Ecto neural progenitor cell (in vitro differentiated cells): Measurements from ENCODE around the gene ZNF420.
"Not testable (repeated sequence)": the region's sequence is repeated elsewhere in the genome, so short reads cannot be mapped to it uniquely, and the experiment has no call there.

Experiments
- DNase-seq: peaks from one replicate; pipeline ENCODE4 v3.0.0-alpha.2; 2018; ENCODE audit warnings: low spot score

Gene ZNF420

DNA sequence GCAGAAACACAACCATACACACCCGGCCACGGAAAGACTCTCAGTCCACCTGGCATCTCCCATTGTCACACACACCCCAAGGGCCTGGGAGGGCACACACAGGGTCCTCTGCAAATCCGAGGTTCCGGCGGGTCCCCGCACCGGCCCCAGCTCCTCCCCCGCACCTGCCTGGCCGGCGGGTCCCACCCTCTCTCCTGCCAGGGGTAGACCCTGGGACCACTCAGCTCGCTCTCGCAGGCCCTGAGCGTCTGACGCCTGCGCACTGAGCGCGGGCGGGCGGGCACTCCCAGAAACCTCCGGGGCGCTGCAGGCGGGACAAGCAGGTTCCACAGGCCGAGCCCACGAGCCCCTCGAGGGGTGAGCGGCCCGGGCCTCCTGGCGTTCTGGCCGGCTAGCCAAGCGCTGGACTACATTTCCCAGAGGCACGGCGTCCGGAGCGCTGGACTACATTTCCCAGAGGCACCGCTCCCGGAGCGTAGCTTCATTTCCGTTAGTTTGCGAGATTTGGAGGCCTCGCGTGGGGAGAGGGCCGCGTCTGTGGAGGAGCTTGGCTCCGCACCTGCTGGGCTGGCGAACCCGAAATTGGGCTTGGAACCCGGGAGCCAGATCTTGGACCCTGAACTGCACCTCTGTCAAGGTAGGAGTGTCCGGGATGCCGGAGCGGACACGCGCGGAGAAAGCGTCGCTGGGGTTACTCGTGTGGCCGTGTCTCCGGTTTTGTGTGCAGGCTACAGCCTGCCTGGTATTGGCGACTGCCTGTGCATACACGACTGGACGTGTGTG lies at the start of gene ZNF420:
TSS of gene ZNF420 (plus strand) at position 500 of the 783 bp plus-strand sequence. CDS start 10,686 bp downstream, outside the sequence.
- DNase-seq: peak; percentile 97

DNA sequence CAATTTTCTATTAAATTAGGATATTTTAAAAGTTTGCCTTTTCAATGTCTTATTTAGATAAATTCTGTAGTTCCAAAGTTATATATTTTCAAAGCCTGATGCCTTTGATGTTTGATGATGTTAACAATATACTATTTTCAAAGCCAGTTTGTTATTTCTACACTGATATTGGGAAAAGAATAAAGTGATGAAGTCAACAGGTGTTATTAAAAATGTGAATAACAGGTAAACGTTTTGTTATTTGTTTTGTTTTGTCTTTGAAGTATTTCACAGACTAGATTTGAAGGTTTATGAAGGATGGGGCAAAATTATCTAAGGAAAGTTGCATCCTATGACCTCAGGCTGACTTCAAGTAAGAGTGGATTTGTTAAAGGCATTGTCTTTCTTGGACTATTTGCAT lies 33.1 kb upstream of the ZNF420 start:
- no peak for DNase-seq

DNA sequence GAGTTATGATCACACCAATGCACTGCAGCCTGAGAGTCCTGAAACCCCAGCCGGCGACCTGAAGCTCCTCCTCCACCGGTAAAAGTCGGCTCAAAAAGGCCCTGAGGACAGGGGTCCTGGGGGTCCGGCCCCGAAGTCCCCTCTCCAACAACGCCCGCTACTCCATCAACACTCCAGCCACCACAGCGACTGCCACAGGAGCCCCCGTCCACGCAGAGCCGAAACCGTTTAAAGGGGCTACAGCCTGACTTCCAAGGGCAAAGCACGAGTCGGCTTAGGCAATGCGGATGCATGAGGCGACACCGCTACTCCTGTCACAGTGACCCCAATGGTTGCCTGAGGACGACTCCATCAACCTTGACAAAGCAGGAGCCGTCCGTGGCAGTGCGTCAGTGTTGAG lies 22.9 kb upstream of the ZNF420 start:
- no peak for DNase-seq

DNA sequence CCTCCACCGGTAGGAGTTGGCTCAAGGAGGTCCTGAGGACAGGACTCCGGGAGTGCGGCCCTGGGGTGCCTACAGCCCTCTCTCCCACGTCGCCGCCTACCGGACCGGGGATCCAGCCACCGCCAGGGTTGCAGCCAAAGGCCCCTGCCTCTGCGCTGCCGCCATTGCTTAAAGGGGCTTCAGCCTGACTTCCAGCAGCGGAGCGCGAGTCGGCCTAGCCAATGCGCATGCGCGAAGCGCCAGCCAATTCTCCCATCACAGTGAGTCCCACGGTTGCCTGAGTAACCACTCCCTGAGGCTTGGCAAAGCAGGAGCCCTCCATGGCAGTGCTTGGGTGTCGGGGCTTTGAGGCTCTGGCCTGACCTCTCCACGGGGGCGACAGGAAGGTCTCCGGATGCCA lies 21.5 kb upstream of the ZNF420 start:
- no peak for DNase-seq

DNA sequence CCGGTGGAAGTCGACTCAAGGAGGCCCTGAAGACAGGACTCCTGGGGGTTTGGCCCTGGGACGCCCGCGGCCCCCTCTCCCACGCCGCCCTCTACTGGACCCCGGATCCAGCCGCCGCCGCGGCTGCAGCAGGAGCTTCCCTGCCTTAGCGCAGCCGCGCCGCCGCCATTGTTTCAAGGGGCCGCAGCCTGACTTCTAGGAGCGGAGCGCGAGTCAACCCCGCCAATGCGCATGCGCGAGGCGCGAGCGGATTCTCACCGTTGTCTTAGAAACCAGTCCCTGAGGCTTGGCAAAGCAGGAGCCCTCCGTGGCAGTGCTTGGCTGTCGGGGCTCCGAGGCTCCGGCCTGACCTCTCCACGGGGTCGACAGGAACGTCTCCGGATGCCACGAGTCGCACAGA lies 19.1 kb upstream of the ZNF420 start:
- DNase-seq: no peak

DNA sequence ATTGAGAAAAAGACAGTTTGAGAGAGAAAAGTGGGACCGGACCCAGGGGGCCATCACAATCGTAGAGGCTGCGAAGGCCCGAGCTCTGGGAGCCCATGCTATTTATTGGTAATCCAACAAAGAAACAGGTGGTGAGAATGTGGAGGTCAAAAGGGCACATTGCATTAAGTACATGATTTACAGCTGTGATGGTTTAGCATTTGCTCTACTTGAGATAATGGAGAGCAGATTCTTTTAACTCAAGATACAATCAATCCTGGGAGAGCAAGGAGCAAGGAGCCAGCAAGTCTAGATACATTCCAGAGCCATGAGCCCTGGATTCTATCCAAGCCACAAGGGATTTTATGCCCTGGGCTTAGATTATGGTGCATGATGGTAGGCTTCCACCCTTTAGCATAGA lies 13.3 kb upstream of the ZNF420 start:
- not testable (repeated sequence) for DNase-seq

DNA sequence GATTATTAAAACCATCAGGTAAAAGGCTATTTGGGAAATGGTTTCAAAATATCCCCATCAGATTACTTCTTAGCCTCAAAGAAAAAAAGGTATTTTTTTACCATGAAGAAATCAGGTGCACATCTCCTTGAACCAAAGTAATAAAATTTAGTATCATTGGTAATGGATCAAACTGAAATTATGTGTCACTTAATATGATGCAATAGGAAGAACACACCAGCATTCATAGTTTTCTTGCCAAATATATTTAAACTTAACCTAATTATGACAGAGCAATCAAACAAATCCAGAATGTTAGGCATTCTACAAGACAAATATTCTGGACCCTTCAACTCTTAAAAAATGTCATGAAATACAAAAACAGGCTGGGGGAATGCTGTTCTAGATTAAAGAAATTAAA lies 4.1 kb upstream of the ZNF420 start:
- no peak for DNase-seq

DNA sequence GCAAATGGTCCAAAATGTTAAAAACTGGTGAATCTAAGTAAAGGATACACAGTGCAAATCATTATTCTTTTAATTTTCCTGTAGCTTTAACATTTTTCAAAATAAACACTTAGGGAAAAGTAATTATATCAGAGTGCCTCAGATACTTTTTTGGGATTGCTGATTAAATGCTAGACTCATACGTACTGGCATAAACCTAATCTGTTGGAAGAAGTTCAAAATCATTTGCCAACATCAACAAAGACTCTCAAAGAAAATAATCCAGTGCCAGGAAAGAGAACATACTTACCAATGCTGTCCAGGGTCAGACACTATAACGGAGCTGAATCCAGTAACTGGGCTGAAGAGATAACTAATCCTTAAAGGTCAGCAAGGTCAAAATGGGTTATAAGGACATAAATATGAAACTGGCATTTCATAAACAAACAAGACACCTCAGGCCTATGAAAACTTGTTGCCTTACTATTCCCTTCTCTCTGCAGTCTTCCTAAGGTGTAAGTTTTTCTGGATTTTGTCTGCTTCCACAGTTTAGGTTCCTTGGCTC lies 3.3 kb upstream of the ZNF420 start:
- no peak for DNase-seq

DNA sequence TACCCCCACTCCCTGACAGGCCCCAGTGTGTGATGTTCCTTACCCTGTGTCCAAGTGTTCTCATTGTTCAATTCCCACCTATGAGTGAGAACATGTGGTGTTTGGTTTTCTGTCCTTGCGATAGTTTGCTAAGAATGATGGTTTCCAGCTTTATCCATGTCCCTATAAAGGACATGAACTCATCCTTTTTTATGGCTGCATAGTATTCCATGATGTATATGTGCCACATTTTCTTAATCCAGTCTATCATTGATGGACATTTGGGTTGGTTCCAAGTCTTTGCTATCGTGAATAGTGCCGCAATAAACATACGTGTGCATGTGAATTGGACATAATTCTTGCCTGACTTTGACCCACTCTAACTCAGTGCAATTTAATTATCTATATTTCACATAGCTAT lies 1.7 kb upstream of the ZNF420 start:
- DNase-seq: not testable (repeated sequence)

DNA sequence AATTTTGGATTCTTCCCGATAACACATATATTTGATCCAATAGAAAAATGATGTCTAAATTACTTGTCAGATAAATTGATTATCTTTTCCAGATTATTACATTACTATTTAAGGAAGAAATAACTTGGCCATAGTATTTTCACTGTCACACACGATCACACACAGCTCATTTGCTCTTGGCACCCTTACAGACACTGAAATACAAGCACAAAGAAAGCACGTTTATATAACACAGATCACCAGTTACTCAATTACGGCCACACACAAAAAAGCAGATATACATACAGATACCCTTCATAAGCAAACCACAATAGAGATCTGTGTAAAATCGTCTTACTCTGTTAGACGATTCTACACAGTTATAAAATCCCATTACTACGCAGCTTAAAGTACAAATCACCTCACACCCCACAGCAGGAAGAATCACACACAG lies 716 bp upstream of the ZNF420 start:
- DNase-seq: no peak

DNA sequence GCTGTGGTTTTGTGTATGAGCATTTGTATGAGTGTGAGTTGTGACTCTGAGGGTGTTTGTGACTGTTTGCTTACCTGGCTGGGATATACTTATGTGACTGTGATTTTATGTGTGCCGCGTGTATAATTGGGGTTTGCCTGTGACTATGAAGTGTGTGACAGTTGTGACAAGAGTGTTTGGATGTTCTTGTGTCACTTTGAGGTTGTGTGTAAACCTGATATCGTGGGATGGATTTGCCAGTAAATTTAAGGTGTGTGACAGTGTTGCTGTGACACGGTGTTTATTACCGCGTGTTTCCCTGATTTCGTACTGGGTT lies 442 bp downstream of the ZNF420 start:
- DNase-seq: no peak

DNA sequence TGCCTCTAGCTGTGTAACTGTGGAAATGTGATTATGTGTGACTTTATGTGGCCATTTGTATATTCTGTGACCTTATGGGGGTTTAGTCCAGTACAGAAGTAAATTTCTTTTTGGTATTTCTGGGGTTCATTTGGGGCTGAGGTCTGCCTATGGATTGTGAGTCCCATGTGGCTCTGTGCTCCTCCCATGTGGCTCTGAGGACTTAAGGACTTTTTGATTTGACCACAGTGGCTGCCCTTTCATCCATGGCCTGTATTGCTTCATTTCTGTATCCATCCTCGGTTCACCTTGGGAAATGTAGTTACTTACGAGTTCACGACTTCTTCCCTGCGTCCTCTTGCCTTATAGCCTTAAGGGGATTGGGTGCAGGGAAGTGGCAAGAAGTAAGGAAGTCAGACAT lies 1.0 kb downstream of the ZNF420 start:
- DNase-seq: no peak

DNA sequence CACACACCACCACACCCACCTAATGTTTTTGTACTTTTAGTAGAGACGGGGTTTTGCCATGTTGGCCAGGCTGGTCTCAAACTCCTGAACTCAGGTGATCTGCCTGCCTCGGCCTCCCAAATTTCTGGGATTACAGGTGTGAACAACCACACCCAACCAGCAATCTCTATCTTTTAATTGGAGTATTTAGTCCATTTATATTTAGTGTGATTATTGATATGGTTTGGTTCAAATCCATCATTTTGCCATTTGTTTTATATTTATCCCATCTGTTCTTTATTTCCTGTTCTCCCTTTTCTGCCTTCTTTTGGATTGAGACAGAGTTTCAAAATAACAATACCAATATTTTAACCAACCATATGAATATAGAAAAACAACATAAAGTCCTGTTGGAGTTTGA lies 4.1 kb downstream of the ZNF420 start:
- no peak for DNase-seq

DNA sequence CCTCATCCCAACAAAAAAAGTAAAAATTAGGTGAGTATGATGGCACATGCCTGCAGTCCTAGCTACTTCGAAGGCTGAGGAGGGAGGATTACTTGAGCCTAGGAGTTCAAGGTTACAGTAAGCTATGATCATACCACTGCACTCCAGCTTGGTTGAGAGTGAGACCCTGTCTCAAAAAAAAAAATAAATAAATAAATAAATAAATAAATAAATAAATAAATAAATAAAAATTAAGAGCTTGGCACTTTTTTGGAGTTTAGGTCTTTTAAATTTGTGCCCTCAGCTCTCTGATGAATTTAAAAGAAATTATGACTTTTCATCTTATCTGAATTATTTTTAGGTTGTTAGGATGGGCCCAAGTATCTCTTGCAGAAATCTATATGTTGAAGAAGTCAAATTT lies 8.9 kb downstream of the ZNF420 start:
- DNase-seq: no peak

DNA sequence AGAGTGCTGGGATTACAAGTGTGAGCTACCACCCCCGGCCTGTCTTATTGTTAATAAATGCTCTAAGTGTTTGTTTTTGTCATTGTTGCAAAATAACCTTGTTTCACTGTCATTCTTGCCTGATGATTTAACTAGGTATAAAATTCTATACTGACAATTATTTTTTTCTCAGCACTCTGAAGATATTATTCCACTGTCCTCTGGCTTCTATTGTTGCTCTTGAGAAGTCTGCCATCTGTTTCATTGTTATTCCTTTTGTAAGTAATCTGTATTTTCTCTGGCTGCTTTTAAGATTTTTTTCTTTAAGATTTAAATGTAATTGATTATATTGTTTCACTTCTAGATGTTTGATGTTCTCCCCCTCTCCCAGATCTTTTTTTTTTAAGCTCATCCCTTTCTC lies 17.6 kb downstream of the ZNF420 start:
- DNase-seq: no peak

DNA sequence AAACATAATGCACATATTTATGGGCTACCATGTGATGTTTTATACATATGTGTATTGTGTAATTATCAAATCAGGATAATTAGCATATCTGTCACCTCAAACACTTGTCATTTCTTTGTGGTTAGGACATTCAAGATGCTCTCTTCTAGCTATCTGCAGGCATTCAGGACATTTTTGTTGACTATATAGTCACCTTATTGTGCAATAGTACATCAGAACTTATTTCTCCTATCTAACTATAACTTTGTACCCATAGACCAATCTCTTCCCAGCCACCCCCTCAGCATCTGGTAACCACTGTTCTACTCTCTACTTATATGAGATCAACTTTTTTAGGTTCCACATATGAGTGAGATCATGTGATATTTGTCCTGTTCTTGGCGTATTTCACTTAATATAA lies 20.3 kb downstream of the ZNF420 start:
- DNase-seq: no peak

DNA sequence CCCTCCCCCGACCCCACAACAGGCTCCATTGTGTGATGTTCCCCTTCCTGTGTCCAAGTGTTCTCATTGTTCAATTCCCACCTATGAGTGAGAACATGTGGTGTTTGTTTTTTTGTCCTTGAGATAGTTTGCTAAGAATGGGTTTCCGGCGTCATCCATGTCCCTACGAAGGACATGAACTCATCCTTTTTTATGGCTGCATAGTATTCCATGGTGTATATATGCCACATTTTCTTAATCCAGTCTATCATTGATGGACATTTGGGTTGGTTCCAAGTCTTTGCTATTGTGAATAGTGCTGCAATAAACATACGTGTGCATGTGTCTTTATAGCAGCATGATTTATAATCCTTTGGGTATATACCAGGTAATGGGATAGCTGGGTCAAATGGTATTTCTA lies 25.9 kb downstream of the ZNF420 start:
- DNase-seq: not testable (repeated sequence)

DNA sequence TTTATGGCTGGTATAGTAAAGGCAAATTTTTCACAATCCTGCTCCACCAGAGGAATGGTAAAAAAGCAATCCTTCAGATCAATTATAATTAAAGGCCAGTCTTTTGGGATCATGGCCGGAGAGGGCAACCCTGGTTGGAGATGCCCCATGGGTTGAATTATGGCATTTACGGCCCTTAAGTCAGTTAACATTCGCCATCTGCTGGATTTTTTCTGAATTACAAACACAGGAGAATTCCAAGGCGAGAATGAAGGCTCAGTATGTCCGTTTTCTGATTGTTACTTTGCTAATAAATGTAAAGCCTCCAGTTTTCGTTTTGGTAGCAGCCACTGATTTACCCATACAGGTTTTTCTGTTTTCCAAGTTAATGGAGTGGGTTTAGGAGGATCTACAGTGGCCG lies 33.5 kb downstream of the ZNF420 start:
- not testable (repeated sequence) for DNase-seq

DNA sequence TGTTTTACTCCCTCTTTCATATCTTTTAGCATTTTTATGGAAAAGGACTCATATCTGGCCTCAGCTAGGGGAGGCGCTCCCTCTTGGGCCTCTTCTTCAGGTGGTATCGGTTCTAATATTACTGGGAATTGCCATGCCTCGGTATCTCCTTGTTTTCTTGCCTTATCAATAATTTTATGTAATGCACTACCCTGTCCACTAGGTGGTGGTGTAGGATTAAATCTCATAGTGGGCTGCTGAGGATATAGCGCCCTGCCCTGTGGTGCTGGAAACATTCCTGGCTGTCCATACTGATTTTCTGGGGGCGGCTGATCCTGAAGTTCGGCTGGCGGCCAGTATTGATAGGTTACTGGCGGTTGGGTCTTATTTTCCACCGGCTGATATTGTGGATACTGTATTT lies 35.8 kb downstream of the ZNF420 start:
- no peak for DNase-seq

DNA sequence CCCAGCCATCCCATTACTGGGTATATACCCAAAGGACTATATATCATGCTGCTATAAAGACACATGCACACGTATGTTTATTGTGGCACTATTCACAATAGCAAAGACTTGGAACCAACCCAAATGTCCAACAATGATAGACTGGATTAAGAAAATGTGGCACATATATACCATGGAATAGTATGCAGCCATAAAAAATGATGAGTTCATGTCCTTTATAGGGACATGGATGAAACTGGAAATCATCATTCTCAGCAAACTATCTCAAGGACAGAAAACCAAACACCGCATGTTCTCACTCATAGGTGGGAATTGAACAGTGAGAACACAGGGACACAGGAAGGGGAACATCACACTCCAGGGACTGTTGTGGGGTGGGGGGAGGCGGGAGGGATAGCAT lies 43.9 kb downstream of the ZNF420 start:
- not testable (repeated sequence) for DNase-seq

DNA sequence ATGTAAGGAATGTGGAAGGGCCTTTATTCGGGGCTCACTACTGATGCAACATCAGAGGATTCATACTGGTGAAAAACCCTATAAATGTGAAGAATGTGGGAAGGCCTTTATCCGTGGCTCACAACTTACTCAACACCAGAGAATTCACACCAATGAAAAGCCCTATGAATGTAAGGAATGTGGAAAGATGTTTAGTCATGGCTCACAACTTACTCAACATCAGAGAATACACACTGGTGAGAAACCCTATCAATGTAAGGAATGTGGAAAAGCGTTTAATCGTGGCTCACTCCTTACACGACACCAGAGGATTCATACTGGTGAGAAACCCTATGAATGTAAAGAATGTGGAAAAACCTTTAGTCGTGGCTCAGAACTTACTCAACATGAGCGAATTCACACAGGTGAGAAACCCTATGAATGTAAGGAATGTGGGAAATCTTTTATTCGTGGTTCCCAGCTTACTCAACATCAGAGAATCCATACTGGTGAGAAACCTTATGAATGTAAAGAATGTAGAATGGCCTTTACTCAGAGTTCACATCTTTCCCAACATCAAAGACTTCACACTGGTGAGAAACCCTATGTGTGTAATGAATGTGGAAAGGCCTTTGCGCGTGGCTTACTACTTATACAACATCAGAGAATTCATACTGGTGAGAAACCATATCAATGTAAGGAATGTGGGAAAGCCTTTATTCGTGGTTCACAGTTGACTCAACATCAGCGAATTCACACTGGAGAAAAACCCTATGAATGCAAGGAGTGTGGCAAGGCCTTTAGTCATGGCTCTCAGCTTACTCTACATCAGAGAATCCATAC lies 50.0 kb downstream of the ZNF420 start:
- no peak for DNase-seq

DNA sequence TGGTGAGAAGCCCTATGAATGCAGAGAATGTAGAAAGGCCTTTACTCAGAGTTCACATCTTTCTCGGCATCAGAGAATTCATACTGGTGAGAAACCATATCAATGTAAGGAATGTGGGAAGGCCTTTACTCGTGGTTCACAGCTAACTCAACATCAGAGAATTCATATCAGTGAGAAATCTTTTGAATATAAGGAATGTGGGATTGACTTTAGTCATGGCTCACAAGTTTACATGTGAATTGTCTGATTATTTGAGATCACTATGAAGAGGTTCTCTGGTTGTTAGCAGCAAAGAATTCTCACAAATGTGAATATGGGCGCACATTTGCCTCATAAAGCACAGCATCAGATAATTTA lies 50.6 kb downstream of the ZNF420 start:
- no peak for DNase-seq

DNA sequence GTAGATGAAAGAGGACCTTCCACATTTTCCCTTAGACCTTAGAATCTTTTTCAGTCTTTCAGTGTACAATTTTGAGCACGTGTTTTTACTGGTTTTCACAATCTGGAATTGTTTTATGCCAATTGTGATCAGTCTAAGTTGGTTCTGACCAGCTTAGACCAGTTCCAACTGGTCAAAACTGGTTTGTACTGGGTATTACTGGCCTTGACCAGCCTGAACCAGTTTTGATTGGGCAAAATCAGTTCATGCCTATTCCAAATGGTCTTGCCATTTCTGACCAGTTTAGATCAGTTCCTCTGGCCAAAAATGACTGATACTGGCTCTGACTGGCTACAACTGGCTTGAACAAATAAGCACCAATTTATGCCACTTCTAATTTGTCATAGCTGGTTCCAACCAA lies 57.9 kb downstream of the ZNF420 start:
- DNase-seq: no peak
